ENCODE results near the gene KRIT1. TPM values are rescaled to one million over a fixed set of nuclear protein-coding genes. Genes with fewer than 3 reads are reported as not detected.

The KRIT1 gene
- total RNA-seq, 1 donor from 2014 or later: 38.3 TPM

DNA sequence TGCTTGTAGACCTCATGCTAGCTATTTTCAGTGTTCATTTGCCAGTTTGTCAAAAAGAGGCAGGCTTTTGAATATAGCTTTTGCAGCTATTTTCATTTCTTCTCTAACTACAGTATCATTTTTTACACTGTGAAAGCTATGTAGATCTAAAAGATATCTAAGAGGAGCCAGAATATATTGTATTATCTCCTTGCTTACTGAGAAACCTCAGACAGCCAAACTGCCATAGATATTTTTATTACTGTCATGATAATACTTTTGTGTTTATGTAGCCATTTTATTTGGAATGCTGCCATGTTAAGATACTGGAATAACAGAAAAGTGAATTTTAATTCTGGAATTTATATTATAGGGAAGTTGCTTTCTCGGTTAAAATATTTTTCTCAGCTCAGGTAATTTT, 37.2 kb upstream of the KRIT1 start:
- no peak overlapping the region for H3K4me3 Mint-ChIP-seq (ENCODE audit: unreplicated experiment)
- DNase-seq (ENCODE audit: extremely low spot score, unreplicated experiment): no peak
- H3K9me3 Mint-ChIP-seq (ENCODE audit: unreplicated experiment): peaks cover under 1% of the 10 kb centered on the region
- peak overlapping the region; percentile 58 for H3K27ac Mint-ChIP-seq (ENCODE audit: unreplicated experiment)
- peaks cover 33% of the 10 kb centered on the region for H3K4me1 Mint-ChIP-seq (ENCODE audit: unreplicated experiment)
- H3K27me3 Mint-ChIP-seq (ENCODE audit: unreplicated experiment): no peaks in the 10 kb centered on the region
- TF ChIP-seq, protein P1, sequence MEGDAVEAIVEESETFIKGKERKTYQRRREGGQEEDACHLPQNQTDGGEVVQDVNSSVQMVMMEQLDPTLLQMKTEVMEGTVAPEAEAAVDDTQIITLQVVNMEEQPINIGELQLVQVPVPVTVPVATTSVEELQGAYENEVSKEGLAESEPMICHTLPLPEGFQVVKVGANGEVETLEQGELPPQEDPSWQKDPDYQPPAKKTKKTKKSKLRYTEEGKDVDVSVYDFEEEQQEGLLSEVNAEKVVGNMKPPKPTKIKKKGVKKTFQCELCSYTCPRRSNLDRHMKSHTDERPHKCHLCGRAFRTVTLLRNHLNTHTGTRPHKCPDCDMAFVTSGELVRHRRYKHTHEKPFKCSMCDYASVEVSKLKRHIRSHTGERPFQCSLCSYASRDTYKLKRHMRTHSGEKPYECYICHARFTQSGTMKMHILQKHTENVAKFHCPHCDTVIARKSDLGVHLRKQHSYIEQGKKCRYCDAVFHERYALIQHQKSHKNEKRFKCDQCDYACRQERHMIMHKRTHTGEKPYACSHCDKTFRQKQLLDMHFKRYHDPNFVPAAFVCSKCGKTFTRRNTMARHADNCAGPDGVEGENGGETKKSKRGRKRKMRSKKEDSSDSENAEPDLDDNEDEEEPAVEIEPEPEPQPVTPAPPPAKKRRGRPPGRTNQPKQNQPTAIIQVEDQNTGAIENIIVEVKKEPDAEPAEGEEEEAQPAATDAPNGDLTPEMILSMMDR (IDR thresholded peaks at IDR 0.05): no peak
- H3K36me3 Mint-ChIP-seq (ENCODE audit: unreplicated experiment): peaks cover 2% of the 10 kb centered on the region

GRCh38 chr7:92282221-92282814, 36.6 kb upstream of the KRIT1 start:
- TF ChIP-seq, protein P1 (IDR thresholded peaks at IDR 0.05): no peak
- H3K4me1 Mint-ChIP-seq (ENCODE audit: unreplicated experiment): peaks cover 33% of the 10 kb centered on the region
- peak overlapping the region; percentile 58 for H3K27ac Mint-ChIP-seq (ENCODE audit: unreplicated experiment)
- no peaks in the 10 kb centered on the region for H3K9me3 Mint-ChIP-seq (ENCODE audit: unreplicated experiment)
- H3K4me3 Mint-ChIP-seq (ENCODE audit: unreplicated experiment): no peak overlapping the region
- no peak for DNase-seq (ENCODE audit: extremely low spot score, unreplicated experiment)
- peaks cover under 1% of the 10 kb centered on the region for H3K36me3 Mint-ChIP-seq (ENCODE audit: unreplicated experiment)
- H3K27me3 Mint-ChIP-seq (ENCODE audit: unreplicated experiment): no peaks in the 10 kb centered on the region

DNA sequence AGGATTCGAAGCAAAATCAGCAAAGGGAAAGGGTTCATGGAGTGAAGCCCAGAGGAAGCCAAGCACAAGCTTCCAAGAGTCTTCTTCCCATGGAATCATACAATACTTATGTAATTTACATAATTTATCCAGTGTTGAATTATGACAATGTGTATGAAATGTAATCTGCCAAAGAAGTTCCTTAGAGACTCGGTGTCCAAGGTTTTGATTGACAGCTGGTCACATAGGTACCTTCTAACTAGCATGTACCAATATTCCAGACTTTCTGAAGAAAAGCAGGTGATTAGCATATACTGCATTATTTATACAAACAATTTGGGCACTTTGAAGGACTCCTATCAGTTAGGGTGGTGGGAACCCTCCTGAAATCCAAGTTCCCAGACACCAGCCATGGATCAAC, 35.3 kb upstream of the KRIT1 start:
- no peak overlapping the region for H3K4me3 Mint-ChIP-seq (ENCODE audit: unreplicated experiment)
- peaks cover 33% of the 10 kb centered on the region for H3K4me1 Mint-ChIP-seq (ENCODE audit: unreplicated experiment)
- DNase-seq (ENCODE audit: extremely low spot score, unreplicated experiment): no peak
- no peak overlapping the region for H3K27ac Mint-ChIP-seq (ENCODE audit: unreplicated experiment)
- H3K9me3 Mint-ChIP-seq (ENCODE audit: unreplicated experiment): no peaks in the 10 kb centered on the region
- no peaks in the 10 kb centered on the region for H3K36me3 Mint-ChIP-seq (ENCODE audit: unreplicated experiment)
- TF ChIP-seq, protein P1 (IDR thresholded peaks at IDR 0.05): no peak
- no peaks in the 10 kb centered on the region for H3K27me3 Mint-ChIP-seq (ENCODE audit: unreplicated experiment)

- no peak for DNase-seq (ENCODE audit: extremely low spot score, unreplicated experiment)
- Mint-ChIP-seq H3K4me3 (ENCODE audit: unreplicated experiment) (no peak overlapping the region), H3K27me3 (ENCODE audit: unreplicated experiment) (no peaks in the 10 kb centered on the region), H3K4me1 (ENCODE audit: unreplicated experiment) (peaks cover 33% of the 10 kb centered on the region), H3K9me3 (ENCODE audit: unreplicated experiment) (no peaks in the 10 kb centered on the region), H3K27ac (ENCODE audit: unreplicated experiment) (peak overlapping the region; percentile 36), H3K36me3 (ENCODE audit: unreplicated experiment) (peaks cover 1% of the 10 kb centered on the region)
- TF ChIP-seq, protein P1 (IDR thresholded peaks at IDR 0.05): no peak
These were observed 33.8 kb upstream of the KRIT1 start for GRCh38 chr7:92279396-92280031.

DNA sequence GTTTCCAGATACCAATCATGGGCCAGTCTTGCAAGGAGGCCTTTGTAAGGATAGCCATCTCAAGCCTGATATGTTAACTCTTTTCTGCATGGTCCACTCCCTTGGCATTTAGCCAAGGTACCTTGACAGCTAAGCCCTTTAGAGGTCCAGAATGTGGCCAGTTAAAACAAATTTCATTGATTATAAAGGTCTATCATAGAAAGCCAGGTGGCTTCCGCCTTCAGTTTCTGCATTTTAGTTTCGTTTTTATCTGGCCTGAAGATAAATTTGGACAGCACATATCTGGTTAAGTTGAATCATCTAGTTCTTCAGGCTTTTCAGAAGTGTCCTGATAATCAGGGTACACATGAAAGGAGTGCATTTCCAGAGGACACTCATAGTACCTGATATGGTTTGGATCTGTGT, 30.7 kb upstream of the KRIT1 start:
- Mint-ChIP-seq H3K27me3 (ENCODE audit: unreplicated experiment) (no peaks in the 10 kb centered on the region), H3K4me1 (ENCODE audit: unreplicated experiment) (peaks cover 17% of the 10 kb centered on the region), H3K36me3 (ENCODE audit: unreplicated experiment) (peaks cover 1% of the 10 kb centered on the region), H3K9me3 (ENCODE audit: unreplicated experiment) (no peaks in the 10 kb centered on the region), H3K27ac (ENCODE audit: unreplicated experiment) (no peak overlapping the region), H3K4me3 (ENCODE audit: unreplicated experiment) (no peak overlapping the region)
- DNase-seq (ENCODE audit: extremely low spot score, unreplicated experiment): no peak
- TF ChIP-seq, protein P1 (IDR thresholded peaks at IDR 0.05): no peak
